HG03457 (cell line): Measurements from ENCODE around the gene CNTN3.

Experiments
- ATAC-seq: cut with Tn5 transposase; IDR thresholded peaks from one replicate; pipeline ENCODE4 v1.9.1; 2021; ENCODE audit warnings: moderate number of reproducible peaks; ENCODE audit not compliant: unreplicated experiment

CNTN3 gene

GRCh38 chr3:74614107-74614967 lies at the start of gene CNTN3:
CNTN3 (minus strand) TSS chr3:74614659; CDS start chr3:74521112, 93,547 bp downstream.
- ATAC-seq: no peak

GRCh38 chr3:74663178-74663577 lies 48.7 kb upstream of the CNTN3 start:
- no peak for ATAC-seq

GRCh38 chr3:74661672-74662071 lies 47.2 kb upstream of the CNTN3 start:
- ATAC-seq: no peak

DNA sequence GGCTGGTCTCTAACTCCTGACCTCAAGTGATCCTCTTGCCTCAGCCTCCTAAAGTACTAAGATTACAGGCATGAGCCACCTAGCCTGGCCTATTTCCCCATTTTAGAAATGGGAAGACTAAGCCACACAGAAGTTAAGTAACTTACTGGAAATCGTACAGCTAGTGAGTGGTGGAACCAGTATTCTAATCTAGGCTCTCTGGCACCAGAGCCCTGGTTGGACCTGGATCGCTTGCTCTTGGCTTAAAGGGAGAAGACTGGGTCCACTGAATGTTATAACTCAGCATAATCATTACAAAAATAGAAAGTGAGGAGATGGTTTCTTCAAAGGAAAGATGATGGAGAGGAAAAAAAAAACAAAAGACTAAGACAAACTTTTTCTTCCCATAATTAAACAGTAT lies 37.4 kb upstream of the CNTN3 start:
- no peak for ATAC-seq

DNA sequence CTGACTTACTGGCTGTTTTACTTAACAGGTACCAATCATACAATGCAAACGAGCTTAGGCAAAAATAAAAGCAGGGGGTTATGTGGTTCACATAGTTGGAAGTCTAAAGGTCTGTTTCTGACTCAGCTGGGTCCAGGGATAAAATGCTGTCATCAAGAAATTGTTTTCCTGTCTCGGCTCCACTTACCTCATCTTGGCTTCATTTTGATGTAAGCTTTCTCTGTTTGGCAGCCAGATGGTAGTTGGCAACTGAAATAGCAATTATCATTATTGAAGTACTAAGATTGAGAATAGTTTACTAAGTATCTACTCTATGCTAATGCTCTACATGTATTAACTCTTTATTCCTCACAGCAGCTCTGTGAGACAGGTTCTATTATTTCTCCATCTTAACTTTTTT lies 36.8 kb upstream of the CNTN3 start:
- ATAC-seq: no peak

DNA sequence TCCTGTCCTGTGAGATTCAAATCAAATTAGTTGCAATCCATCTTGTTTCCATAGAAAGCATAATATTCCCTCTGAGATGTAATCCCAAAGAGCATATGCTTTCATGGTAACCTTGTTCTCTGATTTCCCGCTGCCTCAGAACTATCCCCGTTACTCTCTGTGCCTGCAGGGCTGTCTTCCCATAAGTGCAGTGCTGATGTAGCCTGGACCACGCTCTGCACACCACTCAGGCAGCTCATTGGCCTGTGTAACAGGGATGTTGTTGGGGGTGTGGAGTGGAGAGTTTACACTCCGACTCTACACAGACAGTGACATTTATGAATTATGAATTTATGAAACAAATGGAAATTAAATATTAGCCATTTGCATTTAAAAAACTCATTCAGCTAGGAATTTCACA lies 33.6 kb upstream of the CNTN3 start:
- ATAC-seq: no peak

GRCh38 chr3:74646094-74646493 lies 31.6 kb upstream of the CNTN3 start:
- ATAC-seq: no peak

GRCh38 chr3:74643636-74644035 lies 29.2 kb upstream of the CNTN3 start:
- ATAC-seq: no peak

- ATAC-seq: no peak
Measured at GRCh38 chr3:74642876-74643275, 28.4 kb upstream of the CNTN3 start.

- ATAC-seq: no peak
Measured at GRCh38 chr3:74640211-74640610, 25.8 kb upstream of the CNTN3 start.

GRCh38 chr3:74639681-74640080 lies 25.2 kb upstream of the CNTN3 start:
- no peak for ATAC-seq

DNA sequence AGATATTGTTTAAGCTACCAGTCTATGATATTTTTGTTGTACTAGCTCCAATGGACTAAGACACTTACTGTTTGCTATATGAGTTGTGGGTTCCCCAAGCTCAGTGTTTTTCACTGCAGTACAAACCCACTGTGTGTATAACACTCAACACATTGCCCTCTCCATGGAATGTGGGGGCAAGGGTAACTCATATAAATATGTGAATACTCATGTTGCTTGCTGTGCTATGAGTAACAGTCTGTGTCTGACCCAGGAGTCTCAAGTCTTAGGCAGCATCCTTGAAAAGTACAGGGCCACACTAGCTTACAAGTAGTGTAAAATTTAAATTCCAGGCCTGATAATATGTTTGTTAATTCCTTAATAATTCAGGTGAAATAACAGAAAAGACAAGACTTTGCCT lies 22.5 kb upstream of the CNTN3 start:
- no peak for ATAC-seq

DNA sequence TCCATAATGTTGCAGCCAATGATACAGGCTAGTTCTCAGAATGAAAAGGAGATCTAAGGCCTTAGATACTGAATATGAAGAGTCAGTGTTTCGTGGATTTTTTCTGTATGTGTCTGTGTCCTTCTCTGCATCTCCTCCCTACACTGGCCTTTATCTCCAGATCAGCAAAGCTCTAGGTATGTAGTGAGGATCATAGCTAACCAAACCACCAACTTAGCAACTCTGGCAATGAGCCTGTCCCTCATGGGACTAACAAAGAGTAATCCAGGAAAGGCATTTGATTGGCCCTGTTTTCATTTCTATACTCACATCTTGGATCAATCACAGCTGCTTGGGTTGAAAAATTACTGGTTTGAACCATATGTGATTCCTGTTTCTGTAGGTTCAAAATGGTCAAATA lies 18.6 kb upstream of the CNTN3 start:
- ATAC-seq: no peak

- ATAC-seq: no peak
Measured at GRCh38 chr3:74631351-74632140, 17.1 kb upstream of the CNTN3 start.

DNA sequence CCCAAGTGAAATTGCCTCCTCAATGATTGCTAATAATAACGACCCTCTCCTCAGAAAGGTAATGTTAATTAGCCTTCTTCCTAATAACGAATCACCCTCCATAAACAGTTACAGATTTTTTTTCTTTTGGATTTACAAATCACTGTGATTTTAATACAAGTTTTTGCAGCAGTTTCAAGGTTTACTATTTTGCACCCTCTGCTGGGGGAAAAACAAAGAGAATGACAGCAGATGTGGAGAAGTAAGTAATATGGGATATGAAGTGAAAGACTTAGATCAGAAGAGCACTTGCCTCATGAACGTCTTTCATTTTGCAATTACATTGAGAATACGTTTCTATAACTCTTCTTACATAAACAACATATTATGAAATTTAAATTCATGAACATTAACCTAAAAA lies 16.1 kb upstream of the CNTN3 start:
- ATAC-seq: no peak

DNA sequence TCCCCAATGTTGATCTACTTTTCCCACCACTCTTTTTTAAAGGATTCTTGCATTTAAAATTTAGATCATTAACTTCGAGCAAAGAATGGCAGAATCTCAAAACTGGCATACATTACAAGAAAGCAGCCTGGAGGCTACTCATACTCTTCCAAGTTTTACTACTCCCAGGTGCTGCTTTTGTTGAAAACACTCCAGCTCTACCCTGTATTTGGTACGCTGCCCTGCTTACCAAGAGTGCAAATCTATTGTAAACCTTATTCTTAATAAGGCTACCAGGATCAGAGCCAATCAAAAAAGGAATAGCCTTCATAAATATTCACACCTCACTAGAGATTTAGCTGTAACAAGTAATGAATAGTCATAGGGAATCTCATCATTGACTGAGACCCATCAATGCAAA lies 11.6 kb upstream of the CNTN3 start:
- no peak for ATAC-seq

DNA sequence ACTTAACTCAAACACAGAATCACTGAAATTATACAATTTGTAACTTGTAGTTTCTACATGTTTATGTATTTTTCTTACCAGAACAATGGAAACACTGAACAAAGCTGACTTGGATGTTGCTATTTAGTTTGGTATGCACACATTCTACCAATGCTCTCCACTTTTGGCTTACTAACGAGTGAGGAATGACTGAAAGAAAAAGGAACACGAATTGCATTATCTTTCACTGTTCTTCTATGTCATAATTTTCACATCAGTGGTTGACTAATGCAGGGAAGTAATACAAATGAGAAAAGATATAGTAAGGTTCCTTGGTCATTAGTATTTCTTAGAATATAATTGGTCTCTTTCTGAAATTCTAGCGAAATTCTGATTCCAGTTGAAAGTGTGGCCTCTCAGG lies 9.8 kb upstream of the CNTN3 start:
- no peak for ATAC-seq

- ATAC-seq: no peak
Measured at GRCh38 chr3:74623261-74623836, 8.9 kb upstream of the CNTN3 start.

DNA sequence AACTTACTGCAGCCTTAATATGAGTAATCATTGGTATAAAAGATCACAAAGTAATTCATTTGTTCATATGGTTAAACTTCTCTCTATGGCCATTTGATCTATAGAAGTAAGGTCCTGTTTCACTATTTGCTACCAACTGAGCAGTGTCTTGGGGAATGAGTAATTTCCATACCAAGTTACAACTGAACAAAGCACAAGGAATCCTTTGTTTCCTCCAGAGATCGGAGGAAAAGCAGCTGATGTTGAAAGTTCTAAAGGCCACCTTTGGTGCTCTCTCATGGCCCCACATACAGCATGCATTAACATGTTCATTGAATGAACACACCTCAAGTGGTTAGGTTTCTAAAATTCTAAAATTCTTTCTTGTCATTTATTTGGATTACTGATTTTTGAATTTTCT lies 7.1 kb upstream of the CNTN3 start:
- no peak for ATAC-seq

DNA sequence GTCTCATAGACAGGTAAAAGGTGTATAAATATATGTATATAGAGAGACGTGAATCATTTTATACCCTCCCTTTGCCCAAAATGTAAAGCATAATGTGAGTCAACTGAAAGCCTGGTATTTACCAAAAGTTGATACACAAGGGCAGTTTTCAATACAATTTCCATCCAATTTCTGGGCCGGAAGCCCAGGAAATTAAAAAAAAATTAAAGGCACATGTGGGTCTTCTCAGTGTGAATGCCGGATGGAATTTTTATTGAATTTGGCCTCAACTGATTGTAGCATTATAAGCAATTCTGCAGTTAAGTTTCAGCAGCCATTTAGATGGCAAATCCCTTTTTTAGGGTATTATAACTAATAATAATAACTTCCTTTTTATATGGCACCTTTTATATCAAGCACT lies 3.3 kb upstream of the CNTN3 start:
- no peak for ATAC-seq

GRCh38 chr3:74613521-74614106 lies 845 bp downstream of the CNTN3 start:
- ATAC-seq: no peak
